ENCODE results near the gene ADGRD1. TPM values are rescaled to one million over a fixed set of nuclear protein-coding genes. Genes with fewer than 3 reads are reported as not detected.

The ADGRD1 gene
- polyA plus RNA-seq, 1 experiment: 68.5 TPM

GRCh38 chr12:131057211-131057721 is 103.6 kb downstream of the ADGRD1 start:
- ChIA-PET CTCF (no interaction called here), POLR2A (no interaction called here)
- TF ChIP-seq CTCF (IDR thresholded peaks at IDR 0.05; ENCODE audit: insufficient read depth, low read depth, low read length): no peak
- Histone ChIP-seq H3K4me3 (ENCODE audit: low read depth, low read length) (no peak overlapping the region), H3K36me3 (ENCODE audit: control insufficient read depth, insufficient read depth, low read length) (no peaks in the 10 kb centered on the region), H3K27me3 (ENCODE audit: control insufficient read depth, insufficient read depth, low read length) (no peaks in the 10 kb centered on the region)
- no peak for DNase-seq (ENCODE audit: low read depth)

- H3K27me3 ChIP-seq (ENCODE audit: control insufficient read depth, insufficient read depth, low read length): no peaks in the 10 kb centered on the region
- no peak for DNase-seq (ENCODE audit: low read depth)
- no peaks in the 10 kb centered on the region for H3K36me3 ChIP-seq (ENCODE audit: control insufficient read depth, insufficient read depth, low read length)
- TF ChIP-seq CTCF (IDR thresholded peaks at IDR 0.05; ENCODE audit: insufficient read depth, low read depth, low read length): no peak
- ChIA-PET POLR2A (no interaction called here), CTCF (no interaction called here)
- H3K4me3 ChIP-seq (ENCODE audit: low read depth, low read length): no peak overlapping the region
Observed at GRCh38 chr12:131057722-131058515, 104.2 kb downstream of the ADGRD1 start.

- Histone ChIP-seq H3K27me3 (ENCODE audit: control insufficient read depth, insufficient read depth, low read length) (no peaks in the 10 kb centered on the region), H3K4me3 (ENCODE audit: low read depth, low read length) (no peak overlapping the region), H3K36me3 (ENCODE audit: control insufficient read depth, insufficient read depth, low read length) (no peaks in the 10 kb centered on the region)
- DNase-seq (ENCODE audit: low read depth): no peak
- ChIA-PET CTCF (no interaction called here), POLR2A (no interaction called here)
- no peak for TF ChIP-seq CTCF (IDR thresholded peaks at IDR 0.05; ENCODE audit: insufficient read depth, low read depth, low read length)
Observed at GRCh38 chr12:131058700-131059099, 105.0 kb downstream of the ADGRD1 start.

GRCh38 chr12:131060011-131060703 is 106.5 kb downstream of the ADGRD1 start:
- ChIA-PET POLR2A (no interaction called here), CTCF (interaction anchor here (1.2 kb wide), 1 partner anchor 10 kb away, joined by 4 read pairs; no protein-coding TSS in a partner anchor)
- H3K4me3 ChIP-seq (ENCODE audit: low read depth, low read length): no peak overlapping the region

More at GRCh38 chr12:131060011-131060703, 106.5 kb downstream of the ADGRD1 start:
- TF ChIP-seq CTCF (IDR thresholded peaks at IDR 0.05; ENCODE audit: insufficient read depth, low read depth, low read length): no peak
- DNase-seq (ENCODE audit: low read depth): no peak
- Histone ChIP-seq H3K27me3 (ENCODE audit: control insufficient read depth, insufficient read depth, low read length) (no peaks in the 10 kb centered on the region), H3K36me3 (ENCODE audit: control insufficient read depth, insufficient read depth, low read length) (no peaks in the 10 kb centered on the region)
